Measurements from ENCODE around the gene CENPH. TPM values are rescaled to one million over a fixed set of nuclear protein-coding genes. Genes with fewer than 3 reads are reported as not detected.

CENPH gene
- total and polyA plus RNA-seq, 7 donors = 1.3 to 11.3 (median 3.8) TPM

GRCh38 chr5:69149676-69150010, 39.7 kb upstream of the CENPH start:
- no peaks in the 10 kb centered on the region for H3K36me3 ChIP-seq
- H3K27me3 ChIP-seq = no peaks in the 10 kb centered on the region
- H3K4me1 ChIP-seq = no peaks in the 10 kb centered on the region
- no peak for DNase-seq
- 90 to 95% methylated on average over 5 of the region's 5 CpGs for WGBS, 2 donors
- intact Hi-C loops (cut with DNase I) = no loop called here
- TF ChIP-seq CTCF (IDR thresholded peaks at IDR 0.05) (no peak), EP300 (IDR thresholded peaks at IDR 0.05) (no peak), POLR2AphosphoS5 (IDR thresholded peaks at IDR 0.05) (no peak), POLR2A (IDR thresholded peaks at IDR 0.05) (no peak)
- H3K27ac ChIP-seq = no peak overlapping the region
- no peak overlapping the region for H3K4me3 ChIP-seq
- no peaks in the 10 kb centered on the region for H3K9me3 ChIP-seq

GRCh38 chr5:69152731-69153130, 36.7 kb upstream of the CENPH start:
- intact Hi-C loops (cut with DNase I) = no loop called here
- Histone ChIP-seq H3K27me3 (no peaks in the 10 kb centered on the region), H3K27ac (no peak overlapping the region), H3K36me3 (no peaks in the 10 kb centered on the region), H3K4me1 (no peaks in the 10 kb centered on the region), H3K9me3 (no peaks in the 10 kb centered on the region), H3K4me3 (no peak overlapping the region)
- TF ChIP-seq EP300 (IDR thresholded peaks at IDR 0.05) = no peak
- no peak for TF ChIP-seq POLR2AphosphoS5 (IDR thresholded peaks at IDR 0.05)
- no peak for TF ChIP-seq POLR2A (IDR thresholded peaks at IDR 0.05)
- no peak for TF ChIP-seq CTCF (IDR thresholded peaks at IDR 0.05)
- 74 to 84% methylated on average over 3 of the region's 3 CpGs for WGBS, 2 donors
- no peak for DNase-seq

- TF ChIP-seq EP300 (IDR thresholded peaks at IDR 0.05) = no peak
- TF ChIP-seq POLR2AphosphoS5 (IDR thresholded peaks at IDR 0.05) = no peak
- TF ChIP-seq CTCF (IDR thresholded peaks at IDR 0.05) = no peak
- no peak for TF ChIP-seq POLR2A (IDR thresholded peaks at IDR 0.05)
- DNase-seq = no peak
- H3K27me3 ChIP-seq = no peaks in the 10 kb centered on the region
- WGBS, 2 donors = 96 to 98% methylated on average over 11 of the region's 11 CpGs
- H3K4me3 ChIP-seq = no peak overlapping the region
- H3K4me1 ChIP-seq = no peaks in the 10 kb centered on the region
- no peaks in the 10 kb centered on the region for H3K9me3 ChIP-seq
- no peaks in the 10 kb centered on the region for H3K36me3 ChIP-seq
- intact Hi-C loops (cut with DNase I) = no loop called here
- H3K27ac ChIP-seq = no peak overlapping the region
Measured at GRCh38 chr5:69156456-69156855, 32.9 kb upstream of the CENPH start.

GRCh38 chr5:69158039-69158438, 31.3 kb upstream of the CENPH start:
- 81 to 93% methylated on average over 3 of the region's 3 CpGs for WGBS, 2 donors
- TF ChIP-seq POLR2AphosphoS5 (IDR thresholded peaks at IDR 0.05) (no peak), CTCF (IDR thresholded peaks at IDR 0.05) (no peak), POLR2A (IDR thresholded peaks at IDR 0.05) (no peak), EP300 (IDR thresholded peaks at IDR 0.05) (no peak)
- H3K27ac ChIP-seq = no peak overlapping the region

GRCh38 chr5:69160651-69161050, 28.7 kb upstream of the CENPH start:
- Histone ChIP-seq H3K4me3 (no peak overlapping the region), H3K36me3 (no peaks in the 10 kb centered on the region), H3K9me3 (no peaks in the 10 kb centered on the region), H3K27ac (no peak overlapping the region), H3K4me1 (no peaks in the 10 kb centered on the region), H3K27me3 (no peaks in the 10 kb centered on the region)
- no peak for TF ChIP-seq CTCF (IDR thresholded peaks at IDR 0.05)
- TF ChIP-seq POLR2A (IDR thresholded peaks at IDR 0.05) = no peak
- TF ChIP-seq EP300 (IDR thresholded peaks at IDR 0.05) = no peak
- no peak for TF ChIP-seq POLR2AphosphoS5 (IDR thresholded peaks at IDR 0.05)
- WGBS, 2 donors = 93 to 97% methylated on average over 16 of the region's 16 CpGs
- no peak for DNase-seq
- intact Hi-C loops (cut with DNase I) = no loop called here

More at GRCh38 chr5:69158039-69158438, 31.3 kb upstream of the CENPH start:
- no peak overlapping the region for H3K4me3 ChIP-seq
- intact Hi-C loops (cut with DNase I) = no loop called here
- no peak for DNase-seq
- H3K27me3 ChIP-seq = no peaks in the 10 kb centered on the region
- no peaks in the 10 kb centered on the region for H3K9me3 ChIP-seq
- H3K36me3 ChIP-seq = no peaks in the 10 kb centered on the region
- no peaks in the 10 kb centered on the region for H3K4me1 ChIP-seq

All from sigmoid colon (tissue), 7 donors.